K562 (cell line): ENCODE data around the gene TECPR1. TPM values are rescaled to one million over a fixed set of nuclear protein-coding genes. Genes with fewer than 3 reads are reported as not detected.

Source experiments
- AFF1 ChIP-seq, 2 experiments: fragments of 450-650 bp; IDR thresholded peaks; 2 replicates each; pipeline ENCODE4 v1.6.1; 2018; ENCODE audit warnings: mild to moderate bottlenecking in 2 of 2, low read depth in 1 of 2; ENCODE audit not compliant: partially characterized antibody in 2 of 2
- CBX5 ChIP-seq: IDR thresholded peaks from 2 replicates; pipeline ENCODE4 v1.6.1; 2014; ENCODE audit warnings: low read depth, borderline replicate concordance
- CHD7 ChIP-seq: fragments of 200-600 bp; sonication (generic); IDR thresholded peaks from one replicate; pipeline ENCODE4 v1.6.1; 2012; ENCODE audit warnings: mild to moderate bottlenecking, low read depth, low read length, inconsistent platforms
- GATA2 ChIP-seq: sonication (generic); formaldehyde crosslinking; IDR thresholded peaks from 2 replicates; pipeline ENCODE4 v1.4.0; 2020; ENCODE audit warnings: mild to moderate bottlenecking, missing genetic modification reagents
- MCM2 ChIP-seq: fragments of 450-650 bp; IDR thresholded peaks from 2 replicates; pipeline ENCODE4 v1.6.1; 2017; ENCODE audit warnings: low read depth, mild to moderate bottlenecking
- POLR3G ChIP-seq: IDR thresholded peaks from 2 replicates; pipeline ENCODE4 v1.6.1; 2011; ENCODE audit not compliant: insufficient read length, insufficient replicate concordance; ENCODE audit errors: extremely low read depth
- SPI1 ChIP-seq: IDR thresholded peaks from 2 replicates; pipeline ENCODE4 v1.6.1; 2011; ENCODE audit warnings: low read depth, low read length, control low read depth, borderline replicate concordance
- TAF7 ChIP-seq: fragments of 450-650 bp; IDR thresholded peaks from 2 replicates; pipeline ENCODE4 v1.6.1; 2016; ENCODE audit warnings: missing genetic modification characterization, missing compliant biosample characterization
- ZNF253 ChIP-seq: fragments of 250-450 bp; sonication (Bioruptor Pico); conservative IDR thresholded peaks from 2 replicates; pipeline ENCODE4 v1.6.1; 2021; ENCODE audit warnings: mild to moderate bottlenecking
- ZNF41 ChIP-seq: fragments of 250-450 bp; sonication (Bioruptor Pico); conservative IDR thresholded peaks from 2 replicates; pipeline ENCODE4 v1.4.0; 2020; ENCODE audit warnings: mild to moderate bottlenecking
- ZNF586 ChIP-seq: fragments of 450-650 bp; formaldehyde crosslinking; conservative IDR thresholded peaks from 2 replicates; pipeline ENCODE4 v1.4.0; 2020; ENCODE audit warnings: mild to moderate bottlenecking, moderate library complexity
- polyA plus RNA-seq, 8 experiments: library from polyadenylated mRNA; depleted of rRNA in 4 of 8; stranded (reverse) in 5 of 8; unstranded in 3 of 8; fragments of >200 nt; fragmentation: Nextera tagmentation in 2 of 8; fragmentation: Illumina TruSeq in 1 of 8; extraction: Ambion mirVana in 2 of 8; extraction: Trizol in 1 of 8; gene quantifications; 2 replicates each; pipeline versions ENCODE4 v1.2.1 to v1.2.3, GENCODE V29; 2011 to 2014; ENCODE audit warnings: inconsistent platforms in 1 of 8, missing spikeins in 1 of 8
- total RNA-seq, 7 experiments: library from RNA; depleted of rRNA in 6 of 7; stranded (reverse); fragments of >200 nt in 6 of 7; fragmentation: Illumina TruSeq in 2 of 7; extraction: Trizol in 2 of 7; gene quantifications; 2 replicates each; pipeline versions ENCODE4 v1.2.1 to v1.2.3, GENCODE V29; 2011 to 2021; ENCODE audit warnings: low replicate concordance in 1 of 7

TECPR1 gene
- total and polyA plus RNA-seq, 9 of the 15 experiments (the other 6 are each of a cell fraction or from before 2014, with no cell fraction given), result 0.17 to 15.0 (median 2.2) TPM

- TF ChIP-seq SPI1, result peak; percentile 100
- TF ChIP-seq CBX5, result no peak
- TF ChIP-seq MCM2, result no peak
- peak; percentile 79 for TF ChIP-seq GATA2
- TF ChIP-seq ZNF253 (CRISPR knock-in tag), result no peak
- no peak for TF ChIP-seq ZNF41 (CRISPR knock-in tag)
- no peak for TF ChIP-seq ZNF586 (CRISPR knock-in tag)
- TF ChIP-seq TAF7 (tag), result no peak
- no peak for TF ChIP-seq CHD7
- TF ChIP-seq AFF1 (IDR thresholded peaks at IDR 0.05; ENCODE audit: low read depth in 1 of 2, partially characterized antibody in 2 of 2), result no peak
- TF ChIP-seq POLR3G, result no peak
Observed at GRCh38 chr7:98217623-98218582, 34.1 kb downstream of the TECPR1 start (continued).
